SK-N-SH (cell line): Measurements from ENCODE around the gene F11R.
A peak's percentile ranks its signal among the peaks of the same experiment; 100 is the strongest.

Experiments
- EP300 ChIP-seq, 2 experiments: IDR thresholded peaks; 2 replicates each; pipeline versions ENCODE4 v1.4.0 to v1.6.1; 2012; ENCODE audit warnings: borderline replicate concordance in 1 of 2, low read depth in 1 of 2, low read length in 1 of 2
- MXI1 ChIP-seq: IDR thresholded peaks from 2 replicates; pipeline ENCODE4 v1.6.1; 2012; ENCODE audit warnings: mild to moderate bottlenecking, low read depth, low read length, improper control_type of control experiment
- POLR2AphosphoS5 ChIP-seq: IDR thresholded peaks from 2 replicates; pipeline ENCODE4 v1.6.1; 2012; ENCODE audit warnings: low read depth, low read length
- SIN3A ChIP-seq: IDR thresholded peaks from 2 replicates; pipeline ENCODE4 v1.6.1; 2012; ENCODE audit warnings: low read depth, mild to moderate bottlenecking, low read length, moderate library complexity, borderline replicate concordance
- YY1 ChIP-seq: IDR thresholded peaks from 2 replicates; pipeline ENCODE4 v1.4.0; 2012; ENCODE audit warnings: low read depth, mild to moderate bottlenecking
- TF ChIP-seq, protein P1 (sequence below): fragments of 200-600 bp; sonication (generic); IDR thresholded peaks from 2 replicates; pipeline ENCODE4 v1.6.1; 2017; ENCODE audit warnings: antibody characterized with exemption, mild to moderate bottlenecking, moderate library complexity
- TF ChIP-seq, protein P2 (sequence below): IDR thresholded peaks from 2 replicates; pipeline ENCODE4 v1.6.1; 2012; ENCODE audit warnings: mild to moderate bottlenecking, low read depth, low read length, moderate library complexity
- TF ChIP-seq, protein P3 (sequence below): fragments of 150-350 bp; IDR thresholded peaks from 2 replicates; pipeline ENCODE4 v1.6.1; 2017; ENCODE audit warnings: antibody characterized with exemption, low read length, low read depth, borderline replicate concordance

DNA sequence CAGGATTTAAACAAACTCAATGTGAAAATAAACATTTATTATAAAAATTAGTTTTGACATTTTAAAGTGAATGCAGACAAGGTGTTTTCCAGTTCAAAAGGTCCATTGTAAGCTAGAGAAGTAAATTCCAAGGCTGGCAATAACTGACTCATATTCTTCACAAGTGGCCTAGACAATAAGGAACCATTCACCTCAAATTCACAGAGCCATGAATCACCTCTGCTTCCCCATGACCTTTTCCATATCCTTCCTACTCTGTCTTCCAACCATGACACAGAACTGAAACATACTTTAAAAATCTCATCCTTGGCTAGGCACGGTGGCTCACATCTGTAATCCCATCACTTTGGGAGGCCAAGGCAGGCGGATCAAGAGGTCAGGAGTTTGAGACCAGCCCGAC lies 24.8 kb downstream of the F11R start:
- TF ChIP-seq, protein P1, sequence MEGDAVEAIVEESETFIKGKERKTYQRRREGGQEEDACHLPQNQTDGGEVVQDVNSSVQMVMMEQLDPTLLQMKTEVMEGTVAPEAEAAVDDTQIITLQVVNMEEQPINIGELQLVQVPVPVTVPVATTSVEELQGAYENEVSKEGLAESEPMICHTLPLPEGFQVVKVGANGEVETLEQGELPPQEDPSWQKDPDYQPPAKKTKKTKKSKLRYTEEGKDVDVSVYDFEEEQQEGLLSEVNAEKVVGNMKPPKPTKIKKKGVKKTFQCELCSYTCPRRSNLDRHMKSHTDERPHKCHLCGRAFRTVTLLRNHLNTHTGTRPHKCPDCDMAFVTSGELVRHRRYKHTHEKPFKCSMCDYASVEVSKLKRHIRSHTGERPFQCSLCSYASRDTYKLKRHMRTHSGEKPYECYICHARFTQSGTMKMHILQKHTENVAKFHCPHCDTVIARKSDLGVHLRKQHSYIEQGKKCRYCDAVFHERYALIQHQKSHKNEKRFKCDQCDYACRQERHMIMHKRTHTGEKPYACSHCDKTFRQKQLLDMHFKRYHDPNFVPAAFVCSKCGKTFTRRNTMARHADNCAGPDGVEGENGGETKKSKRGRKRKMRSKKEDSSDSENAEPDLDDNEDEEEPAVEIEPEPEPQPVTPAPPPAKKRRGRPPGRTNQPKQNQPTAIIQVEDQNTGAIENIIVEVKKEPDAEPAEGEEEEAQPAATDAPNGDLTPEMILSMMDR, result no peak
- TF ChIP-seq EP300 (IDR thresholded peaks at IDR 0.05; ENCODE audit: borderline replicate concordance in 1 of 2, low read depth in 1 of 2, low read length in 1 of 2), result peak in 1 of 2 experiments; percentile 16; a peak in 1 of 4 replicates
- no peak for TF ChIP-seq MXI1
- TF ChIP-seq, protein P2, sequence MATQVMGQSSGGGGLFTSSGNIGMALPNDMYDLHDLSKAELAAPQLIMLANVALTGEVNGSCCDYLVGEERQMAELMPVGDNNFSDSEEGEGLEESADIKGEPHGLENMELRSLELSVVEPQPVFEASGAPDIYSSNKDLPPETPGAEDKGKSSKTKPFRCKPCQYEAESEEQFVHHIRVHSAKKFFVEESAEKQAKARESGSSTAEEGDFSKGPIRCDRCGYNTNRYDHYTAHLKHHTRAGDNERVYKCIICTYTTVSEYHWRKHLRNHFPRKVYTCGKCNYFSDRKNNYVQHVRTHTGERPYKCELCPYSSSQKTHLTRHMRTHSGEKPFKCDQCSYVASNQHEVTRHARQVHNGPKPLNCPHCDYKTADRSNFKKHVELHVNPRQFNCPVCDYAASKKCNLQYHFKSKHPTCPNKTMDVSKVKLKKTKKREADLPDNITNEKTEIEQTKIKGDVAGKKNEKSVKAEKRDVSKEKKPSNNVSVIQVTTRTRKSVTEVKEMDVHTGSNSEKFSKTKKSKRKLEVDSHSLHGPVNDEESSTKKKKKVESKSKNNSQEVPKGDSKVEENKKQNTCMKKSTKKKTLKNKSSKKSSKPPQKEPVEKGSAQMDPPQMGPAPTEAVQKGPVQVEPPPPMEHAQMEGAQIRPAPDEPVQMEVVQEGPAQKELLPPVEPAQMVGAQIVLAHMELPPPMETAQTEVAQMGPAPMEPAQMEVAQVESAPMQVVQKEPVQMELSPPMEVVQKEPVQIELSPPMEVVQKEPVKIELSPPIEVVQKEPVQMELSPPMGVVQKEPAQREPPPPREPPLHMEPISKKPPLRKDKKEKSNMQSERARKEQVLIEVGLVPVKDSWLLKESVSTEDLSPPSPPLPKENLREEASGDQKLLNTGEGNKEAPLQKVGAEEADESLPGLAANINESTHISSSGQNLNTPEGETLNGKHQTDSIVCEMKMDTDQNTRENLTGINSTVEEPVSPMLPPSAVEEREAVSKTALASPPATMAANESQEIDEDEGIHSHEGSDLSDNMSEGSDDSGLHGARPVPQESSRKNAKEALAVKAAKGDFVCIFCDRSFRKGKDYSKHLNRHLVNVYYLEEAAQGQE, result no peak
- no peak for TF ChIP-seq YY1
- TF ChIP-seq, protein P3, sequence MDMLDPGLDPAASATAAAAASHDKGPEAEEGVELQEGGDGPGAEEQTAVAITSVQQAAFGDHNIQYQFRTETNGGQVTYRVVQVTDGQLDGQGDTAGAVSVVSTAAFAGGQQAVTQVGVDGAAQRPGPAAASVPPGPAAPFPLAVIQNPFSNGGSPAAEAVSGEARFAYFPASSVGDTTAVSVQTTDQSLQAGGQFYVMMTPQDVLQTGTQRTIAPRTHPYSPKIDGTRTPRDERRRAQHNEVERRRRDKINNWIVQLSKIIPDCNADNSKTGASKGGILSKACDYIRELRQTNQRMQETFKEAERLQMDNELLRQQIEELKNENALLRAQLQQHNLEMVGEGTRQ, result no peak
- TF ChIP-seq POLR2AphosphoS5, result no peak
- TF ChIP-seq SIN3A, result no peak
